Measurements from ENCODE around the gene KIF5A.
"Not testable (repeated sequence)": the region's sequence is repeated elsewhere in the genome, so short reads cannot be mapped to it uniquely, and the experiment has no call there.

Gene KIF5A

GRCh38 chr12:57549909-57550640 lies at the start of gene KIF5A:
Gene KIF5A, plus strand, starts transcription at chr12:57550044. Its CDS starts 228 bp downstream, at chr12:57550272.
- DNase-seq (ENCODE audit: low read depth in 2 of 2): peak; percentile 56 to 58

GRCh38 chr12:57500213-57500612 lies 49.6 kb upstream of the KIF5A start:
- DNase-seq (ENCODE audit: low read depth in 2 of 2): no peak

- DNase-seq (ENCODE audit: low read depth in 2 of 2): not testable (repeated sequence)
Observed at GRCh38 chr12:57502311-57502969, 47.4 kb upstream of the KIF5A start.

- not testable (repeated sequence) for DNase-seq (ENCODE audit: low read depth in 2 of 2)
Observed at GRCh38 chr12:57506541-57506940, 43.3 kb upstream of the KIF5A start.

GRCh38 chr12:57507796-57508195 lies 42.0 kb upstream of the KIF5A start:
- not testable (repeated sequence) for DNase-seq (ENCODE audit: low read depth in 2 of 2)

GRCh38 chr12:57511161-57511560 lies 38.7 kb upstream of the KIF5A start:
- no peak for DNase-seq (ENCODE audit: low read depth in 2 of 2)

- no peak for DNase-seq (ENCODE audit: low read depth in 2 of 2)
Observed at GRCh38 chr12:57511588-57512325, 38.1 kb upstream of the KIF5A start.

- DNase-seq (ENCODE audit: low read depth in 2 of 2): no peak
Observed at GRCh38 chr12:57512665-57513064, 37.2 kb upstream of the KIF5A start.

- no peak for DNase-seq (ENCODE audit: low read depth in 2 of 2)
Observed at GRCh38 chr12:57513266-57513665, 36.6 kb upstream of the KIF5A start.

GRCh38 chr12:57513677-57514076 lies 36.2 kb upstream of the KIF5A start:
- not testable (repeated sequence) for DNase-seq (ENCODE audit: low read depth in 2 of 2)

- DNase-seq (ENCODE audit: low read depth in 2 of 2): not testable (repeated sequence)
Observed at GRCh38 chr12:57514246-57514645, 35.6 kb upstream of the KIF5A start.

- no peak for DNase-seq (ENCODE audit: low read depth in 2 of 2)
Observed at GRCh38 chr12:57514720-57515407, 35.0 kb upstream of the KIF5A start.

- DNase-seq (ENCODE audit: low read depth in 2 of 2): no peak
Observed at GRCh38 chr12:57515408-57515933, 34.4 kb upstream of the KIF5A start.

- no peak for DNase-seq (ENCODE audit: low read depth in 2 of 2)
Observed at GRCh38 chr12:57515934-57516541, 33.8 kb upstream of the KIF5A start.

- DNase-seq (ENCODE audit: low read depth in 2 of 2): no peak
Observed at GRCh38 chr12:57516617-57517153, 33.2 kb upstream of the KIF5A start.

GRCh38 chr12:57517187-57517586 lies 32.7 kb upstream of the KIF5A start:
- no peak for DNase-seq (ENCODE audit: low read depth in 2 of 2)

GRCh38 chr12:57517718-57518117 lies 32.1 kb upstream of the KIF5A start:
- DNase-seq (ENCODE audit: low read depth in 2 of 2): not testable (repeated sequence)

GRCh38 chr12:57518176-57518919 lies 31.5 kb upstream of the KIF5A start:
- DNase-seq (ENCODE audit: low read depth in 2 of 2): no peak

GRCh38 chr12:57518920-57519795 lies 30.7 kb upstream of the KIF5A start:
- DNase-seq (ENCODE audit: low read depth in 2 of 2): no peak

GRCh38 chr12:57519796-57520052 lies 30.1 kb upstream of the KIF5A start:
- no peak for DNase-seq (ENCODE audit: low read depth in 2 of 2)

Data from stimulated activated CD8-positive, alpha-beta memory T cell treated with anti-CD3 and anti-CD28 coated beads, Interleukin-2, amount 100 ng/mL, for 48 hours (primary cell).